GM04504 (cell line): ENCODE data around the gene CYP3A4.
"Not testable (repeated sequence)": the region's sequence is repeated elsewhere in the genome, so short reads cannot be mapped to it uniquely, and the experiment has no call there.

Experiments
- DNase-seq: peaks from one replicate; pipeline ENCODE4 v3.0.0-alpha.2; 2012; ENCODE audit warnings: low read depth

The CYP3A4 gene

DNA sequence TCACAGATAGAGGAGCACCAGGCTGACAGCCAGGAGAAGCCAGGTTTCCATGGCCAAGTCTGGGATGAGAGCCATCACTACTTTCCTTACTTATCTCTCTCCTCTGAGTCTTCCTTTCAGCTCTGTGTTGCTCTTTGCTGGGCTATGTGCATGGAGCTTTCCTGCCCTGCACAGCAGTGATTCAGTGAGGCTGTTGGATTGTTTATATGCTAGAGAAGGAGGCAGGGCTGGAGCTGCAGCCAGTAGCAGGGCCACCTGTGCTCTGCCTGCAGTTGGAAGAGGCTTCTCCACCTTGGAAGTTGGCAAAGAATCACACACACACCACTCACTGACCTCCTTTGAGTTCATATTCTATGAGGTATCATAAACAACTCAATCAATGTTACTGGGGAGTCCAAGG is at the start of gene CYP3A4:
TSS of gene CYP3A4 (minus strand) at position 178 of the 400 bp plus-strand sequence. CDS start at position 75, 103 bp downstream.
- no peak for DNase-seq

GRCh38 chr7:99833289-99833877 is 49.4 kb upstream of the CYP3A4 start:
- no peak for DNase-seq

DNA sequence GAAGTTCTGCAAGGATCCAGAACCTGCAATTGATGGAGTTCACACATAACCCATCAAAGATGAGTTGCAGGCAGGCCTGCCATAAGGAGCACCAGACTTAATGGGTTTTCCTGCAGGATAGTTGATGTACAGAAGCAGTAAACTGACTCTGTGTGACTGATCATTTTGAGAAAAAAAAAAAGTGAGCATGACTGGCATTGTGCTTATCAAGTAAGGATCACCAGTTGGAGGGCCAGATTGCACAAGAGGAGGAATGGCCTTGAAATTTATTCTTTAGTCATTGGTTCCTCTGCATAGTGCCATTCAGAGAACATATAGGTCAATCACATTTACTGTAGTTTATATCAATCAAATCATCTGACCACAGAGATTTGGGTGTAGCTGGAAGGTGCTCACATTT is 47.6 kb upstream of the CYP3A4 start:
- no peak for DNase-seq

GRCh38 chr7:99829524-99830160 is 45.7 kb upstream of the CYP3A4 start:
- DNase-seq = no peak

- no peak for DNase-seq
These were observed 44.8 kb upstream of the CYP3A4 start for GRCh38 chr7:99828811-99829210.

DNA sequence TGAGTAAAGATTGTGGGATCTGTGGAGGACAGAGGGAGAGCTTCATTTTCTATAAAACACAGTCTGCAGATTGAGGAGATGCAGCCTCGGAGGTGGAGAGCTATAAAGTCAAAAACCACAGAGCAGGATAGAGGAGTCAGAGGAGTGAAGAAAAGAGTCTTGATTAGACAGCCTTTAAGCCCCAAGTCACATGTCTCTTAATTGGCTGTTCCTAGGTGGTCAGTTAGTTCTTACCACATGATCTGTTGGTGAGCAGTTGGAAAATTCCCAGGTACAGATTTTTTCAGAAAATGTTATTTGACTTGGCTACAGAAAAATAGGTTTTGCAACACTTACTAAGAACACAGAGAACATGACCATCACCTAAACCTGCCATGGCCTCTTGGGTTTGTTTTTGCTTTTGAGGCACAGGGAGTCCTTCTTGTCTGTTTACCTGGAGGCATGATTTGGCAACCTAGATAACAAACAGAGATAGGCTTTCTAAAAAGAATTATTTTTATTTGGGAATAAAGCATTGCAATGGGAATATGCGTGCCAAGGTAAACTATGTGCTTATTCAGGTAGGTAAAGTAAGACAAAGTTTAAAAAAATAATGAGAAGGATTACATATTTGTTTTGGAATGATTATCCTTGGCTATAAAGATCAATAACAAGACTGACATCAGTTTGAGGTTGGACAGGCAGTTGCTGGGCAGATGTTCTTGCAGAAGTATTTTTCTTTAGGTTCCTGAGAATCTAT is 43.2 kb upstream of the CYP3A4 start:
- no peak for DNase-seq

DNA sequence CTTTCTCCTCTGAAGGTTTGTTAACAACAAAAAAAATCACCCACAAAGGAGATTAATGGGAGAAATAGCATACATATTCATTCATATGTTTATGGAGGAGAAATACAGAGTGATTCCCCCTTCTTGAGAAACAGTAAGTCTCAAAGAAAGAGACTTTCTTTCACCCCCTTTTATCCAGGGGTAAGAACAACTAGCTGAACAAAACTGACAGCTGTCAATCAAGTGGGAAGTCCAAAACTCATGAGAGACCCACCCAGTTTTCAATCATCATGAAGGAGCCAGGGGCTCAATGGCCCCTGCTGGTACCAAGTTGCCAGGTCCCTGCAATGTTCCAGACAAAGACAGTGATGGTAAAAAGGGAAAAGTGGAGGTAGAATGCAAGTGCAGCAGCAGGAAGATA is 41.9 kb upstream of the CYP3A4 start:
- DNase-seq = no peak

DNA sequence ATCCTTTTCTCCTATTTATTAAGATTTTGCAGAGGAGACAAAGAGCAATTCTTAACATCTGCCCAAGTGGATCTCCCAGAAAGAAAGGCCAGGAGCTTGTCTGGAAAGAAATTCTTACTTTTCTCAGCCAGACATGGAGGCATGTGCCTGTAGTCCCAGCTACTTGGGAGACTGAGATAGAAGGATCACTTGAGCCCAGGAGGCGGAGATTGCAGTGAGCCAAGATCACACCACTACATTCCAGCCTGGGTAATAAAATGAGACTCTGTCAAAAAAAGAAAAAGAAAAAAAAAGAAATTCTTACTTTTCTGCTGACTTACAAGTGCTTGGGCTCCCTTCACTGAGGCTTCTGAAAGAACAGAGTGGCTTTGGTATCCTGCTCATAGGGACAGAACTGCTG is 41.5 kb upstream of the CYP3A4 start:
- DNase-seq = no peak

DNA sequence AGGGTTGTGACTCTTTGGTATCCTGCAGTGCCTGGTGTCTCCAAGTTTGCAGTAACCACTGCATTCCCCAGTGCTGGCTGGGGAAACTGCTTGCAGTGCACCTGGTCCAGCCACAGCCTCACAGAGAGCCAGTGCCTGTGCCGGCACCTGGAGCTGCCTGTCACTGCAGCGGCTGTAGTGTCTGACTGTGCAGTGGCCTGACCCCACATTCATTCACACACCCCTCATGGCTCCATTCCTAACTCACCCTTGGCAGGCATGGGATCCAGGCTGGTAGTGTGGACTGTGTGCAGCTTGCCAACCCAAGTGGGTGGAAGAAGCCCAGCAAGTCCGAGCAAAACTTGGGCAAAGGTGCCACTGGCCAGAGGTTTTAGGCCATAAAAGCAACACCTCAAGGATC is 40.1 kb upstream of the CYP3A4 start:
- no peak for DNase-seq

DNA sequence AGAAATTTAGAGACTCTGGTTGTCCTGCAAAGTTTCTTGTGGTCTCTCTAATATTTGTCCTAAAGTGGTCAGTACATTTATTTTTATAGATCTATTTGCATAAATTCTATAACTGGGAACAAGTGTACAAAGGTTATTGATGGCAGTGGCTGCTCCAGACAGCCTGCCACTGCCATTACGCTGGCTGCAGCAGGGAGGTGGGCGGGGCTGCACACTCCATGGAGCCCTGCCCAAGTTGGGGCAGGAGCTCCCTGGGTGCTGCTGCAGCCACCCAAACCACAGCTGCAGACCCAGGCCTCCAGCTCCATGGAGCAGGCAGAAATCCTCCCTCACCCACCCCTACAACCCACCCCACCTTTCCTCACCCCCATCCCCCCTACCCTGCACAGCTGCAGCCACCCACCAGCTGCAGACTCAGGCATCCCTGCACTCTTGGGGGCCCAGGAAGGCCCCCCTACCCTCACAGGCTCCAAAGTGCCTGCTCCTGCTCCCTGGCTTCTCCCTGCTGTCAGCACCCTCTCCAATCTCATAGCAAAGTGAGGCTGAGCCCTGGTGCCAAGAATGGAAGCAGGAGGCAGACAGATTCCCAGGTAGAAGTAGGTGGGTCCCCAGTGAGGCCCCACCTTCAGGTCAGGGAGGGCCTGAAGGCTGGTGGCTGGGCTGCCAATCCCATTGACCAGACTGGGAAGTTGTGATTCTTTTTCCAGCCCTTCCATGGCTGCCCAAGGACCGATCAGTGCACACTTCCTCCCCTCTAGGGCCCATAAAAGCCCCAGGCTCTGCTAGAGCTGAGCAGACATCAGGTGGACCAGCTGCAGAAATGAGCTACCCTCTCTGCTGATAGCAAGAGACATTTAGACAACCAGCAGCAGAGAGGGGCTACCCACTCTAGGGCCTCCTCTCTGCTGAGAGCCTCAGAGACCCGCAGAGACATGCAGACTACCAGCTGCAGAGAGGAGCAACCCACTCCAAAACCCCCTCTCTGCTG is 39.0 kb upstream of the CYP3A4 start:
- DNase-seq = no peak

- DNase-seq = no peak
These were observed 36.5 kb upstream of the CYP3A4 start for GRCh38 chr7:99820408-99821027.

DNA sequence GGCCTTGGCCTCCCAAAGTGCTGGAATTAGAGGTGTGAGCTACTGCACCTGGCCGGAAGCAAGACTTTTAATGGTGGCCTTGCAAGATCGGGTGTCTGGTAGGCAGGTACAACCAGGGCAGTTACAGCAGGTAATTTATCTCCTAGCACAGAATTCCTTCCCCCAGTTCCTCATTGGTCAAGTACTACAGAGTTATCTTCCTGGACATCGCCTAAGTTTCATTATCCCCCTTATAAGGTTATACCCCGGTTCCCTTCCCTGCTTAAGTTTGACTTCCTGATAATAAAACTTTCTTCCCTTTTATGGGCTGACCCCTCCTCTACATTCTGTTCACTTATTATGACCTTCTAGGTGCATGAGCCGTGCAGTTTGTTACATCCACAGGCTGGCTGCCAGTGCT is 24.8 kb upstream of the CYP3A4 start:
- no peak for DNase-seq

GRCh38 chr7:99806839-99807478 is 23.0 kb upstream of the CYP3A4 start:
- DNase-seq = no peak

- DNase-seq = no peak
These were observed 21.7 kb upstream of the CYP3A4 start for GRCh38 chr7:99805641-99806040.

DNA sequence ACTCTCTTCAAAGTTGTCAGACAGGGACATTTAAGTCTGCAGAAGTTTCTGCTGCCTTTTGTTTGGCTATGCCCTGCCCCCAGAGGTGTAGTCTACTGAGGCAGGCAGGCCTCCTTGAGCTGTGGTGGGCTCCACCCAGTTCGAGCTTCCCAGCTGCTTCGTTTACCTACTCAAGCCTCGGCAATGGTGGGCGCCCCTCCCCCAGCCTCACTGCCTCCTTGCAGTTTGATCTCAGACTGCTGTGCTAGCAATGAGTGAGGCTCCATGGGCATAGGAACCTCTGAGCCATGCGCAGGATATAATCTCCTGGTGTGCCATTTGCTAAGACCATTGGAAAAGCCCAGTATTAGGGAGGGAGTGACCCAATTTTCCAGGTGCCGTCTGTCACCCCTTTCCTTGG is 19.1 kb upstream of the CYP3A4 start:
- DNase-seq = not testable (repeated sequence)

DNA sequence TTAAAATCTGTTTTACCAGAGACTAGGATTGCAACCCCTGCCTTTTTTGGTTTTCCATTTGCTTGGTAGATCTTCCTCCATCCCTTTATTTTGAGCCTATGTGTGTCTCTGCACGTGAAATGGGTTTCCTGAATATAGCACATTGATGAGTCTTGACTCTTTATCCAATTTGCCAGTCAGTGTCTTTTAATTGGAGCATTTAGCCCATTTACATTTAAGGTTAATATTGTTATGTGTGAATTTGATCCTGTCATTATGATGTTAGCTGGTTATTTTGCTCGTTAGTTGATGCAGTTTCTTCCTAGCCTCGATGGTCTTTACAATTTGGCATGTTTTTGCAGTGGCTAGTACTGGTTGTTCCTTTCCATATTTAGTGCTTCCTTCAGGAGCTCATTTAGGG is 17.4 kb upstream of the CYP3A4 start:
- DNase-seq = not testable (repeated sequence)

GRCh38 chr7:99798972-99799371 is 15.0 kb upstream of the CYP3A4 start:
- DNase-seq = no peak

DNA sequence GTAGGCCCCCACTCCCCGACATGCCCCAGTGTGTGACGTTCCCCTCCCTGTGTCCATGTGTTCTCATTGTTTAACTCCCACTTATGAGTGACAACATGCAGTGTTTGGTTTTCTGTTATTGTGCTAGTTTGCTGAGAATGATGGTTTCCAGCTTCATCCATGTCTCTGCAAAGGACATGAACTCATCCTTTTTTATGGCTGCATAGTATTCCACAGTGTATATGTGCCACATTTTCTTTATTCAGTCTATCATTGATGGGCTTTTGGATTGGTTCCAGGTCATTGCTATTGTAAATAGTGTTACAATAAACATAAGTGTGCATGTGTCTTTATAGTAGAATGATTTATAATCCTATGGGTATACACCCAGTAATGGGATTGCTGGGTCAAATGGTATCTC is 11.9 kb upstream of the CYP3A4 start:
- DNase-seq = not testable (repeated sequence)

DNA sequence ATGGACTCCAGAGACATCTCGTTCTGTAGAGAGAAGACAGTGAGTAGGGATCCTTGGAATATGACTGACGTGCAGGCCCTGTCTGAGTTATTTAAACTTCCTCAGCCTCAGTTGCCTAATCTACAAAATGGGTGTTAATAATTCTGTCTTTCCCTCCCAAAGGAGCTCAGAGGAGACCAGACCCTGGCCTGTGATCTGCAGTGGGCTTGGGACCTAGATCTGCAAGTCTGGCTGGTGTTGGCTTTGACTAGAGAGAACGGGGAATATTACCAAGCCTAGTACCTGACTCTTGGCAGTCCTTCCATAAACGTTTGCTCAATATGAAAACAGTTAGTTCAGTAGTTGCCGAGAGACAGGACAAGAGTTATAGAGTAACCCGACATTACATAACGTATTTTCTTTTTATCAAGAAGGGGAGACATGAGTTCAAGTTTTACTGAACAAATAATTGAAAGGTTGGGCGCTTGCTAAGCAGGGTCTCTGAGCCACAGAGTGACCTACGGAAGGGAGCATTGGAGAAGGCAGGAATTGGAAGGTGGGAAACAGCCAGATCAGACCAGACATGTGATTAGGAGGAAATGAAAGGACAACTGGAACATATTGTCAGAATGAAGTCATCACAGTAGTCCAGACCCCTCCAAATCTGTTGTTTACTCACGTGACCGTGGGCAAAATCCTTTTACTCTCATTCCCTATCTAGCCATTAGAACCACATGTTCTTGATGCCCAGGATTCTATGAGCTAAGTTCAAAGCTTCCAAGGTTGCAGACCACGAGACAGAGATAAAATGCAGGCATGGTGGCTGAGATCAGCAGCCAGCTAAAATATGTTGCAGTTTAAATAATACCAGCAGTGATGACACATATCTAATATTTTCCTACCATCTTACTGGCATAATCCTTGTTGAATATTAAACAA is 10.9 kb upstream of the CYP3A4 start:
- DNase-seq = no peak

DNA sequence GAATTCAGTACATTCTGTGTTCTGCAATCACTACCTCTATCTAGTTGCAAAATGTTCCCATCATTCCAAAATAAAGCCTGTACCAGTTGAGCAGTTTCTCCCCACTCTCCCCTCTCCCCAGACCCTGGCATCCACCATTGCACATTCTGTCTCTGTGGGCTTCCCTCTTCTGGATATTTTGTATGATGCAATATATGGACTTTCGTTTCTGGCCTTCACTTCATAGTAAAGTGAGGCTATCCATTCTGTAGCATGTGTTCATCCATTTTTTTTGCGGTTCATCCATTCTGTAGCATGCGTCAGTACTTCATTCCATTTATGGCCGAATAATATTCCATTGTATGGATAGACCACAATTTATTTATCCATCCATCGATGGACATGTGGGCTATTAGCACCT is 9.5 kb upstream of the CYP3A4 start:
- no peak for DNase-seq
